GM13977 (cell line): ENCODE measurements around the gene UBA3.

ENCODE experiments used
- DNase-seq: peaks from one replicate; pipeline ENCODE4 v3.0.0; 2012; ENCODE audit warnings: low spot score
- in situ Hi-C: fragments of 300-500 bp; cut with MboI; formaldehyde crosslinking; loops from one replicate; pipeline ENCODE4 v1.12.0; 2022; ENCODE audit warnings: low sequenced_read_pairs, low pct_unique_long_range_greater_than_20kb, mixed read lengths, inconsistent platforms; ENCODE audit not compliant: unreplicated experiment
- TF ChIP-seq, protein P1 (sequence below): IDR thresholded peaks from 2 replicates; pipeline ENCODE4 v1.5.1; 2012; ENCODE audit warnings: mild to moderate bottlenecking, control low read depth; ENCODE audit not compliant: insufficient read depth; ENCODE audit errors: extremely low read depth, missing control alignments

UBA3 gene

DNA sequence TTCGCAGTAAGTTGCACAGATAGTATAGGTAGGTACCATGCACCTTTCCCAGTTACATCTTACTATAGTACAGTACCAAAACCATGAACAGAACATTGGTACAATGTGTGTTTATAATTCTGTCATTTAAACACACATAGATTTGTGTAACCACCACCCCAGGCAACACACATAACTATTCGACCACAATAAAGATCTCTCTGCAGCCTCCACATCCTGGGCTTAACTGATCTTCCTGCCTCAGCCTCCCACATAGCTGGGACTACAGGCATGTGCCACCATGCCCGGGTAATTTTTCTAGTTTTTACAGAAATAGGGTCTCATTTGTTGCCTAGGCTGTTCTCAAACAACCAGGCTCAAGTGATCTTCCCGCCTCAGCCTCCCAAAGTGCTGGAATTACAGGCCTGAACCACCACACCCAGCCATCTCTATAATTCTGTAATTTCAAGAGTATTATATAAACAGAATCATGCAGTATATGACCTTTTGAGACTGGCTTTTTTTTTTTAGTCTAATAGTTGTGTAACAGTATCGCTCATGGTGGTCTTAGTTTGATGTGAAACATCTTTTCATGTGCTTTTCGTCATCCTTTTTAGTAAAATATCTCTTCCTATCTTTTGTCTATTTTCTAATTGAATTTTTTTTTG lies 14.7 kb downstream of the UBA3 start:
- in situ Hi-C loops = no loop called here
- no peak for DNase-seq
- TF ChIP-seq, protein P1, sequence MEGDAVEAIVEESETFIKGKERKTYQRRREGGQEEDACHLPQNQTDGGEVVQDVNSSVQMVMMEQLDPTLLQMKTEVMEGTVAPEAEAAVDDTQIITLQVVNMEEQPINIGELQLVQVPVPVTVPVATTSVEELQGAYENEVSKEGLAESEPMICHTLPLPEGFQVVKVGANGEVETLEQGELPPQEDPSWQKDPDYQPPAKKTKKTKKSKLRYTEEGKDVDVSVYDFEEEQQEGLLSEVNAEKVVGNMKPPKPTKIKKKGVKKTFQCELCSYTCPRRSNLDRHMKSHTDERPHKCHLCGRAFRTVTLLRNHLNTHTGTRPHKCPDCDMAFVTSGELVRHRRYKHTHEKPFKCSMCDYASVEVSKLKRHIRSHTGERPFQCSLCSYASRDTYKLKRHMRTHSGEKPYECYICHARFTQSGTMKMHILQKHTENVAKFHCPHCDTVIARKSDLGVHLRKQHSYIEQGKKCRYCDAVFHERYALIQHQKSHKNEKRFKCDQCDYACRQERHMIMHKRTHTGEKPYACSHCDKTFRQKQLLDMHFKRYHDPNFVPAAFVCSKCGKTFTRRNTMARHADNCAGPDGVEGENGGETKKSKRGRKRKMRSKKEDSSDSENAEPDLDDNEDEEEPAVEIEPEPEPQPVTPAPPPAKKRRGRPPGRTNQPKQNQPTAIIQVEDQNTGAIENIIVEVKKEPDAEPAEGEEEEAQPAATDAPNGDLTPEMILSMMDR = no peak

DNA sequence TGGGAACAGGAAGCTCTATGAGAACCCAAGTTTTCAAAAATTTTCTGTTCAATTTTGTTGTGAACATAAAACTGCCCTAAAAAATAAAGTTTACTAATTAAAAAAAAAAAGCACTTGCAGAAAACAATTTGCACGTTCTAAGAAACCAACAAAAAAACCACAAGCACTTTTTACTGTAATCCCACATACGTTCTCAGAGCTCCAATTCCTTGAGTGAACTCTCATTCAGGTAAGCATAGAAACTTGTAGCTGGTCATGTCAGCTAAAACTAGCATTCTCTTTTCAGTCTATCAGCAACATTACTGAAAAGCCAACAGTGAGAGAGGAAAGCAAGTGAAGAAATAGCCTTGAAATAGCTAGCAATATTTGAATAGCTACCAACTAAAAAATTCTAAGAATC lies 16.5 kb downstream of the UBA3 start:
- in situ Hi-C loops = no loop called here
- DNase-seq = no peak
- TF ChIP-seq, protein P1 = no peak

DNA sequence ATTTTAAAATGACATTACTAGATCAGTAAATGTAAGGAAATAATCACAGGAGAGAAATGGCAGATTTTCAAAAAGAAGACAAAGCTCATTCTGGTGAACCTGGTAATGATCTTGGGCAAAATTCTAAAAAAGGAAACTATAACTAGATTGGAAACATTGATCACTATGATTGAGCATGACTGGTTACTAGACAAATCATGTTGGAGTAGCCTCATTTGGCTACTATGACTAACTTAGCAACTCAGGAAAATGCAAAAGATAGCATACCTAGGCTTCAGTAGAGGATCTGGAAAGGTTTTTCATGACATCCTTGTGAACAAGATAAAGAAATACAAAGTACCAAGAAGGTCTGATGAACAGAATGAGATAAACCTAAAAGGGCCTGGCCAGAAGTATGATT lies 20.5 kb downstream of the UBA3 start:
- TF ChIP-seq, protein P1 = no peak
- in situ Hi-C loops = no loop called here

DNA sequence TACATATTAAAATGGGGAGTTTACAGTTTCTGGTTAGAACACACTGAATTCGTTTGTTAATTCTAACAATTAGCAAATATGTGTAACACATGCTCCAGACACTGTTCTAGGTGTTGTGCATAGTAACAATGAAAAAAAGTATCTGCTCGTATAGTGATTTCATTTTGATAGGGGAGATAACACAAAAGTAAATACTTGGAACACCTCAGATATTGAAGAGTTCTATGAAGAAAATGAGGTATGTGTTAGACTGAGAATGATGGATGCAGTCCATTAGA lies 21.3 kb downstream of the UBA3 start:
- in situ Hi-C loops = no loop called here
- DNase-seq = no peak

More for the DNA sequence above, 20.5 kb downstream of the UBA3 start:
- no peak for DNase-seq

DNA sequence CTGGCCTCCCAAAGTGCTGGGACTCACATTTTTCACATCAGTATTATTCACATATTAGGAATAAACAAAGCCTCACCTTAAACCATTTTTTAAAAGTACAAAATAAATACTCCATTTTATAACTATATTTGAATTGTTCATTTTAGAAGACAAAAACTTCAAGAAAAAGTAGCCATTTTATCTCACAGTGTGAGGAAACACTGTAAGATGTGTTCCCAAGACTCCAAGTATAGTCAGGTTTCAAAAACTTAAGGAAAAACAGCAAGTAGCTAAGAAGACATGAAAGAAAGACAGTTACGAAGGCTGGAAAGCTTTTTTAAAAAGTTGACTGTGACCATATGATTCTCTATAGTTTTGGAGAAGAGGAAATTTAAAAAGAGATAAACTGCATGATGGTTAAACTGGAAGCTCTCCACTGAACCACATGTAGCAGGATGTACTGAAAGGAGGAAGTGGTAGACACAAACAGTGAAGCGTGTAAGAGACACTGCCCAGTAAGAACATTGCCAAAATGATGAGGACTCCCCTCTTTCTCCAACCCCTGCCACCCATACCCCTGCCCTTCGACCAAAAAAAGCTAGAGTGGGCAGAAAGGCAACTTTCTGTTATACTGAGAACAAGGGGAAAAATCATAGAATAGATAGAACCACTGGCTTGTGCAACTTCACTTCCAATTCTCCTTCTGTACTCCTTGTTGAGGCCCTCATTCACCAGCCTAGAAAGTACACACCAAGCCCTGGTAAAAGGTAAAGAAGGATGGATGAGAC lies 21.8 kb downstream of the UBA3 start:
- DNase-seq = no peak
- TF ChIP-seq, protein P1 = no peak
- in situ Hi-C loops = no loop called here

More for the DNA sequence above, 21.3 kb downstream of the UBA3 start:
- TF ChIP-seq, protein P1 = no peak

DNA sequence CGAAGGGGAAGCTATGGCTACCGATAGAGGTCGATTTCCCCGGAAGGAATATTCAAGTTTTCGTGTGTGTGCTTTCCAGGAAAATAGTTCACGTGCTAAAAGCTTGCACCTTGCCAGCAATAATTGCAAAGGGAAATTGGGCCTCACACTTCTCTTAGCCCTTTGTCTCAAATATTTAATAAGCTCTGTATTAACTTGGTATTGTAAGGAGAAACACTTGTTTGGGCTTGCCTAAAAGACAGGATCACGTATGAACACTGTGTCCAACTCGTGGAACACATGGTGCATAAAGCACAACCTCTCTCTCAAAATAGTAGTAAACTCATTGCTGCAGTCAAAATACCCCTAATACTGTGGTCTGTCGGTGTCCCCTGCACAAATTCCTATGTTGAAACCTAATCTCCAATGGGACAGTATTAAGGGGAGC lies 27.7 kb downstream of the UBA3 start:
- TF ChIP-seq, protein P1 = no peak
- DNase-seq = no peak
- in situ Hi-C loops = no loop called here
